Measurements from ENCODE around the gene CLDN2. TPM values are rescaled to one million over a fixed set of nuclear protein-coding genes. Genes with fewer than 3 reads are reported as not detected.
"Not testable (repeated sequence)": the region's sequence is repeated elsewhere in the genome, so short reads cannot be mapped to it uniquely, and the experiment has no call there.

The CLDN2 gene
- total RNA-seq, 4 donors from 2014 or later = 0.21 to 0.44 (median 0.30) TPM; not detected in 1

- Histone ChIP-seq H3K9me3 (no peaks in the 10 kb centered on the region), H3K27me3 (peaks cover 0 to 18% of the 10 kb centered on the region in 2 donors), H3K4me3 (no peak overlapping the region), H3K27ac (no peak overlapping the region), H3K4me1 (no peaks in the 10 kb centered on the region), H3K36me3 (peaks cover 0 to 28% (median 0%) of the 10 kb centered on the region in 3 donors)
- no peak for DNase-seq (ENCODE audit: low spot score in 2 of 2)
- WGBS, 2 donors = 55 to 84% methylated on average over 1 of the region's 1 CpG
- TF ChIP-seq EP300 (IDR thresholded peaks at IDR 0.05) (no peak), POLR2A (IDR thresholded peaks at IDR 0.05) (no peak)
- TF ChIP-seq, protein P1, sequence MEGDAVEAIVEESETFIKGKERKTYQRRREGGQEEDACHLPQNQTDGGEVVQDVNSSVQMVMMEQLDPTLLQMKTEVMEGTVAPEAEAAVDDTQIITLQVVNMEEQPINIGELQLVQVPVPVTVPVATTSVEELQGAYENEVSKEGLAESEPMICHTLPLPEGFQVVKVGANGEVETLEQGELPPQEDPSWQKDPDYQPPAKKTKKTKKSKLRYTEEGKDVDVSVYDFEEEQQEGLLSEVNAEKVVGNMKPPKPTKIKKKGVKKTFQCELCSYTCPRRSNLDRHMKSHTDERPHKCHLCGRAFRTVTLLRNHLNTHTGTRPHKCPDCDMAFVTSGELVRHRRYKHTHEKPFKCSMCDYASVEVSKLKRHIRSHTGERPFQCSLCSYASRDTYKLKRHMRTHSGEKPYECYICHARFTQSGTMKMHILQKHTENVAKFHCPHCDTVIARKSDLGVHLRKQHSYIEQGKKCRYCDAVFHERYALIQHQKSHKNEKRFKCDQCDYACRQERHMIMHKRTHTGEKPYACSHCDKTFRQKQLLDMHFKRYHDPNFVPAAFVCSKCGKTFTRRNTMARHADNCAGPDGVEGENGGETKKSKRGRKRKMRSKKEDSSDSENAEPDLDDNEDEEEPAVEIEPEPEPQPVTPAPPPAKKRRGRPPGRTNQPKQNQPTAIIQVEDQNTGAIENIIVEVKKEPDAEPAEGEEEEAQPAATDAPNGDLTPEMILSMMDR (IDR thresholded peaks at IDR 0.05) = no peak
Measured at GRCh38 chrX:106964290-106964689, 44.1 kb downstream of the CLDN2 start.

- H3K27ac ChIP-seq = not testable (repeated sequence)
- WGBS, 2 donors = 79 to 88% methylated on average over 1 to 6 of the region's 6 CpGs
Measured at GRCh38 chrX:106966547-106966946, 46.3 kb downstream of the CLDN2 start.

GRCh38 chrX:106972896-106973295 lies 52.7 kb downstream of the CLDN2 start:
- H3K4me3 ChIP-seq = no peak overlapping the region
- H3K9me3 ChIP-seq = no peaks in the 10 kb centered on the region
- H3K4me1 ChIP-seq = no peaks in the 10 kb centered on the region
- H3K36me3 ChIP-seq = no peaks in the 10 kb centered on the region
- no peaks in the 10 kb centered on the region for H3K27me3 ChIP-seq
- H3K27ac ChIP-seq = no peak overlapping the region
- no peak for TF ChIP-seq POLR2A (IDR thresholded peaks at IDR 0.05)
- no peak for TF ChIP-seq EP300 (IDR thresholded peaks at IDR 0.05)
- TF ChIP-seq, protein P1 (IDR thresholded peaks at IDR 0.05) = no peak
- no peak for DNase-seq (ENCODE audit: low spot score in 2 of 2)

More at GRCh38 chrX:106966547-106966946, 46.3 kb downstream of the CLDN2 start:
- not testable (repeated sequence) for H3K4me3 ChIP-seq; H3K4me1 ChIP-seq; H3K9me3 ChIP-seq; DNase-seq (ENCODE audit: low spot score in 2 of 2)
- Histone ChIP-seq H3K27me3 (peaks cover 0 to 17% of the 10 kb centered on the region in 2 donors), H3K36me3 (peaks cover 0 to 22% (median 0%) of the 10 kb centered on the region in 3 donors)

- Histone ChIP-seq H3K36me3 (no peaks in the 10 kb centered on the region), H3K4me1 (no peaks in the 10 kb centered on the region), H3K27me3 (no peaks in the 10 kb centered on the region), H3K9me3 (no peaks in the 10 kb centered on the region), H3K4me3 (no peak overlapping the region), H3K27ac (no peak overlapping the region)
- TF ChIP-seq POLR2A (IDR thresholded peaks at IDR 0.05) = no peak
- TF ChIP-seq, protein P1 (IDR thresholded peaks at IDR 0.05) = no peak
- no peak for TF ChIP-seq EP300 (IDR thresholded peaks at IDR 0.05)
- no peak for DNase-seq (ENCODE audit: low spot score in 2 of 2)
- 59 to 69% methylated on average over 5 of the region's 5 CpGs for WGBS, 2 donors
Measured at GRCh38 chrX:106973433-106974149, 53.4 kb downstream of the CLDN2 start.

- H3K27me3 ChIP-seq = no peaks in the 10 kb centered on the region
- no peak for TF ChIP-seq POLR2A (IDR thresholded peaks at IDR 0.05)
- TF ChIP-seq EP300 (IDR thresholded peaks at IDR 0.05) = no peak
- no peaks in the 10 kb centered on the region for H3K36me3 ChIP-seq
- DNase-seq (ENCODE audit: low spot score in 2 of 2) = no peak
- H3K4me3 ChIP-seq = no peak overlapping the region
- H3K27ac ChIP-seq = no peak overlapping the region
- 70 to 77% methylated on average over 3 of the region's 3 CpGs for WGBS, 2 donors
- H3K4me1 ChIP-seq = no peaks in the 10 kb centered on the region
- no peaks in the 10 kb centered on the region for H3K9me3 ChIP-seq
Measured at GRCh38 chrX:106976416-106976815, 56.2 kb downstream of the CLDN2 start.

Other genes starting within 250 kb of the CLDN2 start
- 1 to 10 TPM in 2 of 4 donors, under 1 TPM in 2; 0.20 to 5.0 (median 1.1) TPM for gene RNF128, start 193.7 kb upstream of the CLDN2 start, total RNA-seq
- gene TBC1D8B, start 117.7 kb upstream of the CLDN2 start, total RNA-seq = 10 to 100 TPM in 3 of 4 donors, 1 to 10 TPM in 1; 8.1 to 16.7 (median 10.4) TPM
- gene RIPPLY1, start 17.1 kb upstream of the CLDN2 start, total RNA-seq = not detected
- gene MORC4, start 79.8 kb downstream of the CLDN2 start, total RNA-seq = 10 to 100 TPM; 14.1 to 27.1 (median 21.6) TPM
- gene RBM41, start 198.4 kb downstream of the CLDN2 start, total RNA-seq = 10 to 100 TPM; 10.8 to 19.7 (median 16.6) TPM

Measured in tibial nerve (tissue), 4 donors.